MM.1S (cell line): ENCODE measurements around the gene PREX1.

Experiments
- DNase-seq: peaks from one replicate; pipeline ENCODE4 v3.0.0-alpha.2; 2015
- H2AFZ ChIP-seq: fragments of 300-600 bp; sonication (generic); 2 replicates; pipeline ENCODE4 v1.6.0; 2016; ENCODE audit warnings: antibody characterized with exemption, low read length
- H3F3A ChIP-seq: fragments of 300-600 bp; sonication (generic); 2 replicates; pipeline ENCODE4 v1.6.1; 2016; ENCODE audit warnings: mild to moderate bottlenecking, antibody characterized with exemption, low read length, moderate library complexity, mixed read lengths; ENCODE audit not compliant: insufficient read depth
- H3K27ac ChIP-seq: fragments of 300-600 bp; sonication (generic); 2 replicates; pipeline ENCODE4 v1.5.1; 2016; ENCODE audit warnings: mild to moderate bottlenecking, low read length
- H3K27me3 ChIP-seq: fragments of 300-600 bp; sonication (generic); replicated peaks from 2 replicates; pipeline ENCODE4 v1.6.0; 2016; ENCODE audit warnings: low read length; ENCODE audit not compliant: insufficient read depth
- H3K36me3 ChIP-seq: fragments of 300-600 bp; sonication (generic); replicated peaks from 2 replicates; pipeline ENCODE4 v1.6.1; 2016; ENCODE audit warnings: mild to moderate bottlenecking, low read length, mixed read lengths; ENCODE audit not compliant: insufficient read depth
- H3K4me1 ChIP-seq: fragments of 300-600 bp; sonication (generic); 2 replicates; pipeline ENCODE4 v1.6.1; 2016; ENCODE audit warnings: low read length, mixed read lengths
- H3K4me2 ChIP-seq: fragments of 300-600 bp; sonication (generic); 2 replicates; pipeline ENCODE4 v1.6.0; 2016; ENCODE audit warnings: low read depth, low read length
- H3K4me3 ChIP-seq: fragments of 300-600 bp; sonication (generic); 2 replicates; pipeline ENCODE4 v1.5.1; 2016; ENCODE audit warnings: low read length, mixed read lengths
- H3K79me2 ChIP-seq: fragments of 300-600 bp; sonication (generic); 2 replicates; pipeline ENCODE4 v1.6.1; 2016; ENCODE audit warnings: mixed run types, low read length, mixed read lengths
- H3K9ac ChIP-seq: fragments of 300-600 bp; sonication (generic); 2 replicates; pipeline ENCODE4 v1.6.1; 2016; ENCODE audit warnings: low read length, mixed read lengths
- H3K9me2 ChIP-seq: fragments of 300-600 bp; sonication (generic); replicated peaks from 2 replicates; pipeline ENCODE4 v1.6.1; 2016; ENCODE audit warnings: mild to moderate bottlenecking, low read length, mixed read lengths; ENCODE audit not compliant: insufficient read depth
- H3K9me3 ChIP-seq: fragments of 300-600 bp; sonication (generic); replicated peaks from 2 replicates; pipeline ENCODE4 v1.6.1; 2016; ENCODE audit warnings: mild to moderate bottlenecking, low read length, mixed read lengths; ENCODE audit not compliant: insufficient read depth
- H4K20me1 ChIP-seq: fragments of 300-600 bp; sonication (generic); 2 replicates; pipeline ENCODE4 v1.6.1; 2016; ENCODE audit warnings: mild to moderate bottlenecking, low read length, moderate library complexity, mixed read lengths; ENCODE audit not compliant: insufficient read depth
- CTCF ChIP-seq: fragments of 300-600 bp; sonication (generic); IDR thresholded peaks from 2 replicates; pipeline ENCODE4 v1.5.1; 2016; ENCODE audit warnings: antibody characterized with exemption, low read length, mixed read lengths
- EZH2 ChIP-seq: fragments of 300-600 bp; sonication (generic); optimal IDR thresholded peaks from 2 replicates; pipeline ENCODE3; 2017; ENCODE audit warnings: low read depth, mild to moderate bottlenecking, antibody characterized with exemption, low read length, mixed read lengths
- EZH2phosphoT487 ChIP-seq: fragments of 300-600 bp; sonication (generic); IDR thresholded peaks from 2 replicates; pipeline ENCODE4 v1.6.1; 2018; ENCODE audit warnings: antibody characterized with exemption, low read length

The PREX1 gene

DNA sequence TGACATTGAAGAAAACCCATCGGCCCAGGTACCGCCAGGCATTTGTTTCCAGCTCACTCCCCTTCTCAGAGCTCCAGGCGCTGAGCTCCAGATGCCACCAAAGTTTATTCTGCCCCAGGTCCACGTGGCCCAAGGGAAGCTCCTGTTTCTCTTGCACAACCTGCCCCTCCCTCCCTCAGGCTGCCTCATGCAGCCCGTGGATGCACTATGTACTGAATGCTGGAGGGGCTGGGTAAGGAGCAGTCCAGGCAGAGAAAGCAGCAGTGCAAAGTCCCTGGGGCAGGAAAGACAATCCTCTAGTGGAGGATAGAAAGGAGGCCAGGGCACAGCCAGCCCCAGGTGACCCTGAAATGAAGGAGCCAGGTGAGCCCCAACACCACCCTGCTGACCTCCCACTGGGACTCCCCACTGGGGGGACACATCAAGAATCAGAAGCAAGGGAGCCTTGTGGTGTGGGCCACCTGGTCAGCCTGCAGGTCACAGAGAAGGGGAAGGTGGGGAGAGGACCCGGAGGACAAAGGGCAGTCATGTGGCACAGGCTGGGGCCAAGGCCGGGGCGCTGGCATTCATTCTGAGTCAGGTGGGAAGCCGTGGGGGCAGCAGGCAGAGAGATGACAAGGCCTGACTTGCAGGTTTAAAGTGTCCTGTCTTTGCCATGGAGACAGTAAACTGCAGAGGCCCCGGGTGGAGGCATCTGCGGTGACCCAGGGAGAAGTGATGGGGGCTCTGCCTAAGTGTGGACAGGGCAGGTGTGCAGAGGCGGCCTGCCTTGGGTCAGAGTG lies 230.1 kb downstream of the PREX1 start:
- Histone ChIP-seq H3F3A (no peaks in the 10 kb centered on the region), H3K79me2 (no peaks in the 10 kb centered on the region), H4K20me1 (no peaks in the 10 kb centered on the region), H3K36me3 (no peaks in the 10 kb centered on the region), H3K27ac (no peak overlapping the region), H3K4me1 (no peaks in the 10 kb centered on the region), H3K27me3 (no peaks in the 10 kb centered on the region), H3K9me3 (no peaks in the 10 kb centered on the region), H3K9ac (no peak overlapping the region), H3K4me2 (no peak overlapping the region), H3K9me2 (no peaks in the 10 kb centered on the region), H3K4me3 (no peak overlapping the region), H2AFZ (no peak overlapping the region)
- no peak for DNase-seq
- TF ChIP-seq CTCF = no peak
- no peak for TF ChIP-seq EZH2phosphoT487
- TF ChIP-seq EZH2 = no peak

DNA sequence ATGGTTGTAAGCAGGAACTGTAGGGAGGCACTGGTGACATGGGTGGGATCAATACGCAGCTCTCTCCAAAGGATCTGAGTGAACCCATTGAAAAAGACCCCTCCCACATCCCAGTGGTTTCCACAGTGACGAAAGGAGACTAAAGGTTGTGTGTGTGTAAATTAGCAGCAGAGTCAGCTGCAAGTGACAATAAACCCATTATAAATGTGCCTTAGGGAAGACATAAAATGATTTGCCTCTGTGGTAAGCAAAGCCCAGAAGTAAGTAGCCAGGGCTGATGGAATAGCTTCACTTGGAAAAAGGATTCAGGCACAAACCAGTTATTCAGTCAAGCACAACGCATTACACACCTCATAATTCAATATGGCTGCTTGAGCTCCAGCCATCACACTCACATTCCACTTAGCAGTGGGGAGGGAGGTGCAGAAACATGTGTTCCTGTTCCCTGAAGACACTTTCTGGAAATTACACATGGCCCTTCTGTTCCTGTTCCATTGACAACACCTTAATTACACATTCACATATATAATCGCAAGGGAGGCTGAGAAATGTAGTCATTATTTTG lies 231.4 kb downstream of the PREX1 start:
- Histone ChIP-seq H3K4me1 (no peaks in the 10 kb centered on the region), H3K27me3 (no peaks in the 10 kb centered on the region), H3K36me3 (no peaks in the 10 kb centered on the region), H3K4me2 (no peak overlapping the region), H3K4me3 (no peak overlapping the region), H3K79me2 (no peaks in the 10 kb centered on the region), H3K9ac (no peak overlapping the region), H3K9me3 (no peaks in the 10 kb centered on the region), H3K9me2 (no peaks in the 10 kb centered on the region), H4K20me1 (no peaks in the 10 kb centered on the region), H3K27ac (no peak overlapping the region), H3F3A (no peaks in the 10 kb centered on the region), H2AFZ (no peak overlapping the region)
- no peak for DNase-seq
- TF ChIP-seq EZH2phosphoT487 (no peak), CTCF (no peak), EZH2 (no peak)

DNA sequence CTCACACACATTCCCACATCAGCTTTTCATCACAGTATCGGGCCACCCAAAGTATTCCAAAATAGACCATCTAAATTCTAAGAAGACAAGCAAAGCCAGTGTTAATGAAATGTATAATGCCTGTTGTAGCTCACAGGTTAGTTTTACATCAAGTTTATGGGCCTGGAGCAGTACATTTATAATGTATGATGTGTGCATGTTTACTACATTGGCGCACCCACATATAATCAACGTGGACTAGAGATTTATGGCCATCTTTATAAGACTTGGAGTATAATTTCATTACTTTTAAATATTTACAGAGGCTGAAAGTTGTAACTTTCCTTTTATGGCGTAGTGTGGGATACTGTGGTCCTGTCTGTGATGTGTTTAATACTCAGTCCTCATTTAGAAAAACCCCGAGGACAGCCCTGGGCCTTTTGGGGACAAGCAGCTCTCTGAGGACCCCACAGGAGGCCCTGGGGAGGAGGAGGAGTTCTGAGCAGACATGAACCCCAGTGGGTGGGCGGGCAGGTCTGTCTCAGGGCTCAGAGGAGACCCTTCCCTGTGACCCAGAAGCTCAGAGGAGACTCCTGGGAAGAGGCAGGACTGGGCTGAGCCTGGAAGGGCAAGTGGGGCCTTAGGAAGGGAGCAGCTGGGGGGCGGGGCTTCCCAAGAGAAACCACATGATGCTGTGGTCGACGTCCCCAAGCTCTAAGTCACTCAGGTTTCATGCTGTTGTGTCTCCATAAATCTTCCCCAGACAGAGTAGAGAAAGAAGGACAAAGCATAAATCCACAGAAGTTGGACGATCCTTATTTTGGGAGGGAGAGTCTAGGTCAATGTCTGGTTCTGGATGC lies 232.1 kb downstream of the PREX1 start:
- Histone ChIP-seq H3F3A (no peaks in the 10 kb centered on the region), H3K9ac (no peak overlapping the region), H3K9me2 (no peaks in the 10 kb centered on the region), H3K9me3 (no peaks in the 10 kb centered on the region), H3K27me3 (no peaks in the 10 kb centered on the region), H3K4me3 (no peak overlapping the region), H3K4me1 (no peaks in the 10 kb centered on the region), H3K27ac (no peak overlapping the region), H4K20me1 (no peaks in the 10 kb centered on the region), H3K36me3 (no peaks in the 10 kb centered on the region), H2AFZ (no peak overlapping the region), H3K79me2 (no peaks in the 10 kb centered on the region), H3K4me2 (no peak overlapping the region)
- no peak for DNase-seq
- TF ChIP-seq CTCF (no peak), EZH2phosphoT487 (no peak), EZH2 (no peak)
